ENCODE measurements around the gene ADARB2.

ADARB2 gene

DNA sequence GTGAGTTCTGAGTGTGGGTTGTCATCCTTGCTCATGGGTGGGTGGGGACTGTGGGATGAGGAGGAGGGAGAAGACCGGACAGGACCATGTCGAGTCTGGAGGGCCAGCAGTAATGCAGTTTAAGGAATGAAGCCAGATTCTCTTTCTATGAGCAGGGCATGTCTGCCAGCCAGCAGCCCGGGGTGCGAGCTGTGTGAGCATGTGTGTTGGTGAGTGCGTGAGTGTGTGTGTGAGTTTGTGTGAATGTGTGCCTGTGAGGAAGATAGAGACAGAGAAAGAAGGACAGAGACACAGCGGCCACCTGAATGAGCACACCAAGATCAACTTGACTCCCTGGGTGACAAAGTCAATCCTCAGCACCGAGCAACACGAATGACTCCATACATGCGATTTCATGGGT lies 52.3 kb downstream of the ADARB2 start:
- DNase-seq = no peak

- DNase-seq = no peak
Observed at GRCh38 chr10:1683649-1684048, 53.7 kb downstream of the ADARB2 start.

DNA sequence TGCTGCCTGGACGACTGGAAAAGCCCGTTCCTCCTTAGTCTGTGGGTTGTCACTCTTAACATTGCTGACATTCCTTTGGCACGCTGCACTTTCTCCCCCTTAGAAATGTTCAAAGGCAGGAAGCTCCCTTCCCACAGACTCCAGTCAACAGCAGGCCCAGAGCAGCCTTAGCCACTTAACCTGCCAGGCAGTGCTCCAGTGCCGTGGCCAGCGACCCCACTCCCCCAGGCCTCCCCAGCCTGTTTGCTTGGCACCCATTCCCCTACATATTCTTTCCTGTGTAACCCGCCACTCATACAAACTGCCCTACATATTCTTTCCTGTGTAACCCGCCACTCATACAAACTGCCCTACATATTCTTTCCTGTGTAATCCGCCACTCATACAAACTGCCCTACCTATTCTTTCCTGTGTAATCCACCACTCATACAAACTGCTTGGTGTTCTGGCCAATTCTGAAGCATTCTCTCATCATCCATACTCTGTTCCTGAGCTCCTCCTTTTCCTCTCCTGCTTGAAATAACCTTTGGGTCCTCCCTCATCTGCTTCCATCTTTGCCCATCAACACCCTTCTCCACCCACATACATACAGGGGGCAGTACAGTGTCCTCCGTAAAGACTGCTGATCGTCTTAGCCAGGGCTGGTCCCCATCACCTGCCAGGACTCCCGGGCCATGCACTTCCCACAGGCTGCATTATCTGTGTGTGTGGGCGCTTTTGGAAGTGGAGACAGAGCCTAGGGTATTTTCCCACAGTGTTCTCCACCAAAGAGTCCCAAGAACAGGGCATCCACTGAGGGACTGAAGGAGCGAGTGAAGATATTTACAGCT lies 57.3 kb downstream of the ADARB2 start:
- DNase-seq = no peak

- no peak for DNase-seq
Observed at GRCh38 chr10:1678084-1678483, 59.2 kb downstream of the ADARB2 start.

- DNase-seq = peak; percentile 87
Observed at GRCh38 chr10:1677307-1677939, 59.9 kb downstream of the ADARB2 start.

GRCh38 chr10:1674501-1674900 lies 62.8 kb downstream of the ADARB2 start:
- no peak for DNase-seq

GRCh38 chr10:1673568-1674345 lies 63.6 kb downstream of the ADARB2 start:
- DNase-seq = no peak

DNA sequence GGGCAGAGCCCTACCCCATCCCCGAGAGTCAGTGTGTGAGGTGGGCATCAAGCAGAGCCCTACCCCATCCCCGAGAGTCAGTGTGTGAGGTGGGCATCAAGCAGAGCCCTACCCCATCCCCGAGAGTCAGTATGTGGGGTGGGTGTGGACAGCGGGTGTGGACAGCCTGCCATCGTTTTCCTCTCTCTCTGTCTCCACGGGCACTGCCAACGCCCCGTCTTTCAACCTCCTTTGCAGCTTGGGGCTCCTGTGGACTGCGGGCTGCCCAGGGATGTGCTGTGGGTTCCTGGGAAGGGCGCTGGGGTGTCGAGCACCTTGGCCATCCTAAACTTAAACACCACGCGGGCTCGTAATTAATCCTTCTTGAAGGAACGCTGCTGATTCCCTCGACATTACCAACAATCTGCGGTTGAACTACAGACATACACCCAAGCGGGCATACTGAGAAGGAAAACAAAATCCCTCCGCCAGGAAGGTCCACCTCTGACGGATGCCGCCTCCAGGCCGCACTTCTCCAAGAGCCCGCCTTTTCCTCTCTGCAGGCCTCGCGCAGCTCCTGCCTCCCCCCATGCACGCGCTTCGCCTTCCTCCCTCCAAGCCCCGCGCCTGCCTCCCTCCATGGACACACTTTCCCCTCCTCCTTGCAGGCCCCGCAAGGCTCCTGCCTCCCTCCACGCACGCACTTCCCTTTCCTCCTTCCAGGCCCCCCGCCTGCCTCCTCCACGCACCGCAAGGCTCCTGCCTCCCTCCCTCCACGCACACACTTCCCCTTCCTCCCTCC lies 65.1 kb downstream of the ADARB2 start:
- no peak for DNase-seq

GRCh38 chr10:1671366-1672000 lies 65.8 kb downstream of the ADARB2 start:
- DNase-seq = no peak

GRCh38 chr10:1670541-1671365 lies 66.6 kb downstream of the ADARB2 start:
- DNase-seq = no peak

- no peak for DNase-seq
Observed at GRCh38 chr10:1669433-1669832, 67.9 kb downstream of the ADARB2 start.

- peak; percentile 9 for DNase-seq
Observed at GRCh38 chr10:1668399-1668798, 68.9 kb downstream of the ADARB2 start.

GRCh38 chr10:1667392-1667791 lies 69.9 kb downstream of the ADARB2 start:
- no peak for DNase-seq

DNA sequence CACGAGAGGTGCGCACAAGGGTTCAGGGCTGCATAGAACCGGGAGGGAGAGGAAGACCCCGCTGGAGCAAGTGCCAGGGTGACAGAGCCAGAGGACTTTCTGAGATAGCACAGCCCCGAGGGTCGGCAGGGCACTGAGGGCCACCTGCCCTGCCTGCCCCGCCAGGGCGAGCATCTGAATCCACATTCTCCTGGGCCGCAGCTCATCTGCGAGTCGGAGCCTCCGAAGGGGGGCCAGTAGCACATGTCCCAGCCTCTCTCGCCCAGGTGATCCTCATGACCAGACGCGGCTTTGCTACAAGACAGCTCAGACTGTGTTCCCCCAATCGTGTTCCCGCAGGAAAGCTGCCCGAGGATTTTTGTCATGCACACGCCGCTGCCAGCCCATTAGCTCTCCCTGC lies 71.2 kb downstream of the ADARB2 start:
- no peak for DNase-seq

- no peak for DNase-seq
Observed at GRCh38 chr10:1665681-1666080, 71.6 kb downstream of the ADARB2 start.

DNA sequence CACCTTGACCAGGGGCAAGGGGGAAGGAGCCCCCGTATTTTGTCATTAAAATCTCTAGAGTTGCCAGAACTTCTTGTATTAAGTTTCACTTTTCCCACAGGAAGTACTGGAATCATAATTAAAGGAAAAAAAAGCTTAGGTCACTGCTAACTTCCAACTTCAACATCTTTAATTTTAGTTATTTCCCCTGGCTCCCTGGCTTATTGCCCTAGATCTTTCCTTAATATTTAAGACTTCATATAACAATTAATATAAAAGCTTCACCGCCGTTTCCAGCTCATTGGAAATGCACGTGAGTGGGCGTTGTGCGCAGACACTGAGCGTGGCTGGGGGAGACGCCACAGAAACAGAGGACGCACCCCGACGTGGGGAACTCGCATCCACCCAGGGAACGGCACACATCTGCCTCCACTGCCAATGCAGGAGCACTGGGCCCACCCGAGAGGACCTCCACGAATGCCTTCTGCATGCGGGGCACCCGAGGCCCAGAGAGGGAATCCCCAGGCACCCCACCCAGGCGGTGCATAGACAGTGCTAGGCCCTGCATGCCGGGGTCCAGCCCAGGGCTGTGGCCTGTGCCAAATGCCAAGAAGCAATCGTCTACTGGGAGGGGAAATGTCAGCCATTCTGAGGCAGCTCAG lies 72.2 kb downstream of the ADARB2 start:
- no peak for DNase-seq

- no peak for DNase-seq
Observed at GRCh38 chr10:1664333-1664964, 72.9 kb downstream of the ADARB2 start.

DNA sequence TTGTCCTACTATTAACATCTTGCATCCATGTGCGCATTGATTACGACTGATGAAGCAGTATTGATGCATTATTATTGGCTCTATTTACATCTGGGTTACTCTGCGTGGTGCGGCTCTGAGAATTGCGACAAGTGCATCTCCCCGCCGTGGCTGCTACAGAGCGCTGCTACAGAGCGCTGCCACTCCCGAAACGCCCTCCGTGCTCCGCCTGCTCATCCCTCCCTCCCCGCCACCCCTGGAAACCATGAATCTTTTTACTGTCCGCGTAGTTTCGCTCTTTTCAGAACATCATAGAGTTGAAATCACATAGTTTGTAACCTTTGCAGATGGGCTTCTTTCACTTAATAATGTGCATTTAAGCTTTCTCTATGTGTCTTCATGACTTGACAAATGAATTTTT lies 74.1 kb downstream of the ADARB2 start:
- no peak for DNase-seq

- no peak for DNase-seq
Observed at GRCh38 chr10:1662438-1663025, 74.8 kb downstream of the ADARB2 start.

- no peak for DNase-seq
Observed at GRCh38 chr10:1661859-1662437, 75.4 kb downstream of the ADARB2 start.
